H9 (cell line): ENCODE data around the gene SLF1. TPM values are rescaled to one million over a fixed set of nuclear protein-coding genes. Genes with fewer than 3 reads are reported as not detected.

Source experiments
- DNase-seq: peaks from one replicate; pipeline ENCODE4 v3.0.0-alpha.2; 2017
- H2AFZ ChIP-seq: one replicate; pipeline ENCODE4 v1.6.1; 2013; ENCODE audit warnings: mild to moderate bottlenecking, low read length, control low read depth, moderate library complexity
- H2AK5ac ChIP-seq: 2 replicates; pipeline ENCODE4 v1.6.1; 2013; ENCODE audit warnings: low read length, control low read depth, mixed read lengths; ENCODE audit not compliant: insufficient read length
- H2BK120ac ChIP-seq: one replicate; pipeline ENCODE4 v1.6.1; 2013; ENCODE audit warnings: low read depth, mild to moderate bottlenecking, low read length, control low read depth, inconsistent platforms; ENCODE audit not compliant: poor library complexity, severe bottlenecking
- H2BK12ac ChIP-seq: 2 replicates; pipeline ENCODE4 v1.6.1; 2013; ENCODE audit warnings: low read length, control low read depth, mixed read lengths, low read depth; ENCODE audit not compliant: insufficient read length
- H2BK15ac ChIP-seq: 2 replicates; pipeline ENCODE4 v1.6.1; 2013; ENCODE audit warnings: low read depth, low read length, control low read depth
- H2BK20ac ChIP-seq: one replicate; pipeline ENCODE4 v1.6.1; 2013; ENCODE audit warnings: low read depth, mild to moderate bottlenecking, low read length, control low read depth, inconsistent platforms; ENCODE audit not compliant: poor library complexity, severe bottlenecking
- H2BK5ac ChIP-seq: 2 replicates; pipeline ENCODE4 v1.6.1; 2013; ENCODE audit warnings: low read length, control low read depth, mixed read lengths; ENCODE audit not compliant: insufficient read length
- H3K14ac ChIP-seq: 2 replicates; pipeline ENCODE4 v1.6.1; 2013; ENCODE audit warnings: low read length, control low read depth; ENCODE audit not compliant: insufficient read depth
- H3K18ac ChIP-seq: 2 replicates; pipeline ENCODE4 v1.6.1; 2013; ENCODE audit warnings: low read depth, mild to moderate bottlenecking, mixed read lengths, low read length, control low read depth; ENCODE audit not compliant: insufficient read length
- H3K23ac ChIP-seq: 2 replicates; pipeline ENCODE4 v1.6.1; 2013; ENCODE audit warnings: low read length, control low read depth, mixed read lengths, low read depth; ENCODE audit not compliant: insufficient read length
- H3K23me2 ChIP-seq: 2 replicates; pipeline ENCODE4 v1.6.1; 2013; ENCODE audit warnings: low read depth, mild to moderate bottlenecking, mixed read lengths, low read length, control low read depth; ENCODE audit not compliant: insufficient read length, poor library complexity, severe bottlenecking
- H3K27ac ChIP-seq: 2 replicates; pipeline ENCODE4 v1.5.1; 2013; ENCODE audit warnings: low read length, control low read depth, mixed read lengths, low read depth; ENCODE audit not compliant: insufficient read length
- H3K27me3 ChIP-seq: 2 replicates; pipeline ENCODE4 v1.6.1; 2013; ENCODE audit warnings: low read length, control low read depth, inconsistent platforms; ENCODE audit not compliant: insufficient read depth
- H3K4ac ChIP-seq: 2 replicates; pipeline ENCODE4 v1.6.1; 2013; ENCODE audit warnings: low read depth, mild to moderate bottlenecking, control low read depth, inconsistent platforms, low read length, moderate library complexity
- H3K4me1 ChIP-seq: 2 replicates; pipeline ENCODE4 v1.6.1; 2013; ENCODE audit warnings: low read length, control low read depth, inconsistent platforms; ENCODE audit not compliant: insufficient read depth
- H3K4me2 ChIP-seq: 2 replicates; pipeline ENCODE4 v1.6.1; 2013; ENCODE audit warnings: low read length, control low read depth, mixed read lengths; ENCODE audit not compliant: insufficient read length, insufficient read depth
- H3K56ac ChIP-seq: 2 replicates; pipeline ENCODE4 v1.6.1; 2013; ENCODE audit warnings: low read depth, mild to moderate bottlenecking, mixed read lengths, low read length, control low read depth; ENCODE audit not compliant: insufficient read length
- H3K79me1 ChIP-seq: 2 replicates; pipeline ENCODE4 v1.6.1; 2013; ENCODE audit warnings: low read depth, mild to moderate bottlenecking, moderate library complexity, low read length, control low read depth, inconsistent platforms; ENCODE audit not compliant: insufficient read depth, poor library complexity, severe bottlenecking
- H3K79me2 ChIP-seq: 2 replicates; pipeline ENCODE4 v1.6.1; 2013; ENCODE audit warnings: low read length, control low read depth, inconsistent platforms; ENCODE audit not compliant: insufficient read depth
- H3K9ac ChIP-seq: 2 replicates; pipeline ENCODE4 v1.6.1; 2013; ENCODE audit warnings: low read length, control low read depth, mixed read lengths; ENCODE audit not compliant: insufficient read length; ENCODE audit errors: extremely low read depth
- H3K9me3 ChIP-seq: one replicate; pipeline ENCODE4 v1.6.1; 2013; ENCODE audit warnings: low read depth, low read length, inconsistent platforms; ENCODE audit not compliant: control insufficient read depth
- H3T11ph ChIP-seq: one replicate; pipeline ENCODE4 v1.6.1; 2013; ENCODE audit warnings: mild to moderate bottlenecking, low read length, control low read depth, inconsistent platforms
- H4K20me1 ChIP-seq: one replicate; pipeline ENCODE4 v1.6.1; 2013; ENCODE audit not compliant: control insufficient read depth, insufficient read length, insufficient read depth
- H4K5ac ChIP-seq: 2 replicates; pipeline ENCODE4 v1.6.1; 2013; ENCODE audit warnings: low read depth, mild to moderate bottlenecking, mixed read lengths, low read length, control low read depth; ENCODE audit not compliant: insufficient read length
- H4K8ac ChIP-seq: replicated peaks from 2 replicates; pipeline ENCODE4 v1.6.1; 2013; ENCODE audit warnings: low read length, control low read depth, mixed read lengths, low read depth; ENCODE audit not compliant: insufficient read length
- H4K91ac ChIP-seq: 2 replicates; pipeline ENCODE4 v1.6.1; 2013; ENCODE audit warnings: low read depth, mild to moderate bottlenecking, moderate library complexity, mixed read lengths, low read length, control low read depth; ENCODE audit not compliant: insufficient read length
- H3K27ac Mint-ChIP-seq, 3 experiments: 2 replicates in 2 of 3; 3 replicates in 1 of 3; pipeline ENCODE4 v1.8.0; 2020 to 2021; ENCODE audit warnings: mixed read lengths in 3 of 3, mild to moderate bottlenecking in 1 of 3, moderate library complexity in 1 of 3
- H3K27me3 Mint-ChIP-seq: 2 replicates; pipeline ENCODE4 v1.8.0; 2021; ENCODE audit warnings: low read depth, mild to moderate bottlenecking, moderate library complexity, mixed read lengths
- H3K36me3 Mint-ChIP-seq, 3 experiments: 2 replicates in 2 of 3; 3 replicates in 1 of 3; pipeline ENCODE4 v1.8.0; 2020 to 2021; ENCODE audit warnings: low read depth in 3 of 3, mixed read lengths in 3 of 3; ENCODE audit not compliant: insufficient read depth in 1 of 3
- H3K4me1 Mint-ChIP-seq, 2 experiments: 2 replicates each; pipeline ENCODE4 v1.8.0; 2020; ENCODE audit warnings: mixed read lengths in 2 of 2
- H3K4me3 Mint-ChIP-seq, 2 experiments: 2 replicates in 1 of 2; 3 replicates in 1 of 2; pipeline ENCODE4 v1.8.0; 2020 to 2021; ENCODE audit warnings: mild to moderate bottlenecking in 2 of 2, mixed read lengths in 2 of 2, moderate library complexity in 1 of 2
- H3K9me3 Mint-ChIP-seq, 2 experiments: 2 replicates in 1 of 2; 3 replicates in 1 of 2; pipeline ENCODE4 v1.8.0; 2020; ENCODE audit warnings: mild to moderate bottlenecking in 2 of 2, mixed read lengths in 2 of 2, moderate library complexity in 1 of 2
- CTCF ChIP-seq: fragments of 200-600 bp; sonication (generic); conservative IDR thresholded peaks from 3 replicates; pipeline ENCODE4 v1.8.0; 2021; ENCODE audit warnings: antibody characterized with exemption, mild to moderate bottlenecking
- WGBS: extraction: QIAGEN DNeasy Blood & Tissue Kit; methylation state at CpG from one replicate; pipeline ENCODE4 v1.1.7; 2013; ENCODE audit warnings: missing lambda C conversion rate, low lambda C conversion rate, mixed read lengths; ENCODE audit not compliant: insufficient read length; ENCODE audit errors: extremely low coverage; 5-methylcytosine and 5-hydroxymethylcytosine counted together
- total RNA-seq: library from RNA; stranded (reverse); gene quantifications from 2 replicates; pipeline ENCODE4 v1.2.1, GENCODE V29; 2021

SLF1 gene
- total RNA-seq, 1 experiment from 2014 or later = 12.5 TPM

- no peak for DNase-seq
- H3T11ph ChIP-seq = no peak overlapping the region
- Mint-ChIP-seq H3K9me3 (no peaks in the 10 kb centered on the region; a peak in 2 of 5 replicates), H3K27me3 (no peaks in the 10 kb centered on the region), H3K36me3 (peaks cover 16 to 31% (median 25%) of the 10 kb centered on the region in 3 experiments), H3K4me3 (no peak overlapping the region), H3K27ac (no peak overlapping the region), H3K4me1 (peaks cover 5 to 21% of the 10 kb centered on the region in 2 experiments; a peak in 3 of 4 replicates)
- H3K27me3 ChIP-seq = no peaks in the 10 kb centered on the region
- no peak overlapping the region for H2BK5ac ChIP-seq
- no peak overlapping the region for H3K18ac ChIP-seq
- H2BK15ac ChIP-seq = no peak overlapping the region
- no peak overlapping the region for H3K9ac ChIP-seq
- no peak for TF ChIP-seq CTCF
- no peak overlapping the region for H4K5ac ChIP-seq
- no peak overlapping the region for H3K14ac ChIP-seq
- H4K8ac ChIP-seq = no peak overlapping the region
- no peak overlapping the region for H3K27ac ChIP-seq
- no peak overlapping the region for H3K4me2 ChIP-seq
- H3K79me2 ChIP-seq = no peaks in the 10 kb centered on the region
- WGBS = no CpG with 5 or more reads among the region's 1 CpG
- H2BK20ac ChIP-seq = no peak overlapping the region
- no peaks in the 10 kb centered on the region for H4K20me1 ChIP-seq
- no peak overlapping the region for H2BK120ac ChIP-seq
- no peak overlapping the region for H2AK5ac ChIP-seq
- H3K4me1 ChIP-seq = no peaks in the 10 kb centered on the region
- no peak overlapping the region for H3K56ac ChIP-seq
- no peaks in the 10 kb centered on the region for H3K23me2 ChIP-seq
- no peak overlapping the region for H2AFZ ChIP-seq
- no peak overlapping the region for H2BK12ac ChIP-seq
- H3K79me1 ChIP-seq = no peaks in the 10 kb centered on the region
- H3K23ac ChIP-seq = no peak overlapping the region
- no peak overlapping the region for H3K4ac ChIP-seq
- no peaks in the 10 kb centered on the region for H3K9me3 ChIP-seq
- no peak overlapping the region for H4K91ac ChIP-seq
Measured at GRCh38 chr5:94705427-94705826, 87.0 kb downstream of the SLF1 start.
